Mesodermal cell (in vitro differentiated cells): ENCODE results near the gene PTH2.

Experiments
- H3K27ac ChIP-seq: 2 replicates; pipeline ENCODE4 v1.7.0; 2013; ENCODE audit warnings: mild to moderate bottlenecking, low read depth, low read length, moderate library complexity; ENCODE audit not compliant: severe bottlenecking
- H3K36me3 ChIP-seq: 2 replicates; pipeline ENCODE4 v1.7.1; 2013; ENCODE audit warnings: mild to moderate bottlenecking, low read length, moderate library complexity; ENCODE audit not compliant: control insufficient read depth, insufficient read depth
- H3K4me1 ChIP-seq: one replicate; pipeline ENCODE4 v1.7.1; 2013; ENCODE audit warnings: mild to moderate bottlenecking, low read length; ENCODE audit not compliant: insufficient read depth, control insufficient read depth, poor library complexity, severe bottlenecking
- H3K4me3 ChIP-seq: 2 replicates; pipeline ENCODE4 v1.7.0; 2013; ENCODE audit warnings: low read length, control low read depth, mild to moderate bottlenecking; ENCODE audit not compliant: insufficient read depth, poor library complexity, severe bottlenecking; ENCODE audit errors: extremely low read depth
- H3K9me3 ChIP-seq: 2 replicates; pipeline ENCODE4 v1.7.1; 2013; ENCODE audit warnings: mild to moderate bottlenecking, low read length, moderate library complexity; ENCODE audit not compliant: control insufficient read depth
- WGBS, 2 experiments: methylation state at CpG; one replicate each; pipeline ENCODE4 v1.1.5; 2013; ENCODE audit warnings: missing lambda C conversion rate in 2 of 2; ENCODE audit not compliant: insufficient coverage in 2 of 2; 5-methylcytosine and 5-hydroxymethylcytosine counted together

PTH2 gene

GRCh38 chr19:49409441-49410029 lies 13.7 kb downstream of the PTH2 start:
- Histone ChIP-seq H3K36me3 (no peaks in the 10 kb centered on the region), H3K9me3 (no peaks in the 10 kb centered on the region), H3K27ac (no peak overlapping the region), H3K4me1 (peaks cover 10% of the 10 kb centered on the region), H3K4me3 (no peak overlapping the region)
- 83 to 96% methylated on average over 3 to 5 of the region's 5 CpGs for WGBS, 2 experiments

- WGBS, 2 experiments, result 90 to 93% methylated on average over 8 of the region's 8 CpGs
- no peaks in the 10 kb centered on the region for H3K9me3 ChIP-seq
- H3K4me3 ChIP-seq, result no peak overlapping the region
- H3K36me3 ChIP-seq, result no peaks in the 10 kb centered on the region
- H3K27ac ChIP-seq, result no peak overlapping the region
- peaks cover 10% of the 10 kb centered on the region for H3K4me1 ChIP-seq
Measured at GRCh38 chr19:49408816-49409440, 14.3 kb downstream of the PTH2 start.

GRCh38 chr19:49407482-49408015 lies 15.7 kb downstream of the PTH2 start:
- Histone ChIP-seq H3K9me3 (no peaks in the 10 kb centered on the region), H3K4me3 (no peak overlapping the region), H3K27ac (no peak overlapping the region), H3K4me1 (peaks cover 8% of the 10 kb centered on the region), H3K36me3 (no peaks in the 10 kb centered on the region)
- WGBS, 2 experiments, result 95% methylated on average over 13 to 15 of the region's 16 CpGs

GRCh38 chr19:49407079-49407478 lies 16.2 kb downstream of the PTH2 start:
- no peaks in the 10 kb centered on the region for H3K36me3 ChIP-seq
- H3K4me3 ChIP-seq, result no peak overlapping the region
- no peak overlapping the region for H3K27ac ChIP-seq
- no peaks in the 10 kb centered on the region for H3K9me3 ChIP-seq
- peaks cover 8% of the 10 kb centered on the region for H3K4me1 ChIP-seq
- 90 to 100% methylated on average over 4 to 6 of the region's 7 CpGs for WGBS, 2 experiments

- Histone ChIP-seq H3K36me3 (no peaks in the 10 kb centered on the region), H3K9me3 (no peaks in the 10 kb centered on the region), H3K4me1 (no peaks in the 10 kb centered on the region), H3K4me3 (no peak overlapping the region), H3K27ac (no peak overlapping the region)
- 22 to 27% methylated on average over 1 to 3 of the region's 7 CpGs for WGBS, 2 experiments
Measured at GRCh38 chr19:49403404-49404187, 19.6 kb downstream of the PTH2 start.

GRCh38 chr19:49400029-49400428 lies 23.2 kb downstream of the PTH2 start:
- H3K27ac ChIP-seq, result no peak overlapping the region
- no peak overlapping the region for H3K4me3 ChIP-seq
- 92 to 97% methylated on average over 2 to 3 of the region's 6 CpGs for WGBS, 2 experiments
- no peaks in the 10 kb centered on the region for H3K9me3 ChIP-seq
- H3K36me3 ChIP-seq, result no peaks in the 10 kb centered on the region
- H3K4me1 ChIP-seq, result no peaks in the 10 kb centered on the region

GRCh38 chr19:49398931-49399330 lies 24.3 kb downstream of the PTH2 start:
- H3K27ac ChIP-seq, result no peak overlapping the region
- no peaks in the 10 kb centered on the region for H3K36me3 ChIP-seq
- H3K4me3 ChIP-seq, result no peak overlapping the region
- no peaks in the 10 kb centered on the region for H3K9me3 ChIP-seq
- 95 to 100% methylated on average over 2 to 5 of the region's 6 CpGs for WGBS, 2 experiments
- H3K4me1 ChIP-seq, result no peaks in the 10 kb centered on the region

- Histone ChIP-seq H3K4me1 (no peaks in the 10 kb centered on the region), H3K4me3 (no peak overlapping the region), H3K27ac (no peak overlapping the region), H3K36me3 (no peaks in the 10 kb centered on the region), H3K9me3 (no peaks in the 10 kb centered on the region)
- 66 to 82% methylated on average over 4 to 9 of the region's 11 CpGs for WGBS, 2 experiments
Measured at GRCh38 chr19:49398001-49398615, 25.1 kb downstream of the PTH2 start.

GRCh38 chr19:49396738-49397505 lies 26.3 kb downstream of the PTH2 start:
- Histone ChIP-seq H3K36me3 (no peaks in the 10 kb centered on the region), H3K9me3 (no peaks in the 10 kb centered on the region), H3K27ac (no peak overlapping the region), H3K4me3 (no peak overlapping the region), H3K4me1 (no peaks in the 10 kb centered on the region)
- WGBS, 2 experiments, result 96% methylated on average over 6 to 7 of the region's 8 CpGs
